ENCODE data around the gene PTPRN2. TPM values are rescaled to one million over a fixed set of nuclear protein-coding genes. Genes with fewer than 3 reads are reported as not detected.
"Not testable (repeated sequence)": the region's sequence is repeated elsewhere in the genome, so short reads cannot be mapped to it uniquely, and the experiment has no call there.

PTPRN2 gene
- polyA plus RNA-seq, 3 donors: 6.8 to 7.9 (median 7.2) TPM

DNA sequence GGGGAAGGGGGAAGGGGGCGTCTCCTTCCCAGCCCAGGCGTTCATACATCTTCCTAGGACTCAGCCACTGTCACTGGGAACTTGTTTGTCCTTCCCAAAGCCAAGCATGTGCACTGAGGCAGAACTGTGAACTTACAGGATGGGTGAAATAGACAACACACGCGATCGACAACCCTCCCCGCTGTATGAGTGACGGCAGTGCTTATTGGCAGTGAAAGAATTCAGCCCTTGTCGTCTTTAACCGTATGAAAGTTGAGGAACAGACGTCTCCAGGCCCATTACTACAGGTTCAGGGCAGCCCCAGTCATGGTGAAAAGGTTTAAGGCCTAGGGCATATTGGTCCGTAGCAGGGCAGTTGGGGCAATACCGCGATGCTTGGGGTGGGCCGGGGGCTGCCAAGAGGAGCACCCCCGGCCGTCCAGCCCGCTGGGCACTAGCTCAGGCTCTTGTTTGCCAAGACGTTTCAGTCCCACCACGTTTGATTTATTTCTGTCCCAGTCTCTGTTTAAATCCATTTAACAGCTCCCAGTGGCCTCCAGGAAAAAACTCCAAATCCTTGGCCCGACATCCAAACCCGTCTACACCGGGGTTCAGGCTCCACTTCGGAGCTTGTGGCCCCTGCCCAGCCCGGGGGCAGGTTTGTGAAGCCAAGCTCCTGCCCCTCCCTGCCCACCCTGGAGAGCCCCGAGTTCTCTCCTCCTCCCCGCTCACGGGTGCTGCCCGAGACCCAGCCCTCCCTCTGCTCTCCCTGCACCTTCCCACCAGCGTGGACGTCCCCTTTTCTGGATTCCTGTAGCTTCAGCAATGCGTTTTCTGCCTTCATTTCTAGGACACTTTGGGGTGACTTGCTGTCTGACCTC, 1091.0 kb downstream of the PTPRN2 start:
- no peak for DNase-seq (ENCODE audit: low read depth in 3 of 3, low spot score in 2 of 3)

DNA sequence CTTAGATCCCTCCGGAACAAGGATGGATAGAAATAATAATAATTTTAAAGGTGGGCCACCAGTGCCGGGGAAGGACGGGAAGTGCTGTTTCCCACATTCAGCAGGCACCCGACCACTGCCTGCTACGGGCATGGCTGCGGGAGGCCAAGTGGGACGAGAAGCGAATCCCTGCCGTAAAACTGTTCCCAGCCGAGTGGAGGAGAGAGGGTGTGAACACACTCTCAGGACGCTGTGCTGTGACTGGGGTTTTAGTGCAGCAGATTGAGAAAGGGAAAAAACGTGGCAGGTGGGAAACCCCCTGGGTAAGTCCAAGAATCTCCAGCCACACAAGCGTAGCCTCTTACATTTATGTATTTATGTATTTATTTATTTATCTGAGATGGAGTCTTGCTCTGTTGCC, 1092.0 kb downstream of the PTPRN2 start:
- DNase-seq (ENCODE audit: low read depth in 3 of 3, low spot score in 2 of 3): no peak

DNA sequence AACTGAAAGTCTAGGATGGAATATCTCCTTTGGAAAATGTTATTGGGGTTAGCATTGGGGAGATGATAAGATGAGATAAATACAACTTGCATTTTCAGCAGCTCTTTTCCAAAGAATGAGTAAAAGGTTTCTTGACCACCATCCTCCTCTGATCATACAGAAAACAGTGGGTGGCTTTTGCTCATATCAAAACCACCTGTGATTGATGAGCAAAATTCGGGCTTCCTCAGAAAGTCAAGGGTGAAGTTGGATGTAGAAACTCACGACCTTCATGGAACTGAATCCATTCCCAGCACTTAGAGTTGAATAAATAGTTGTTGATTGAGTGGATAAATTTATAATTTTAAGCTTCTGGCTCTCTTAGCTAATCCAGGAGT, 1092.5 kb downstream of the PTPRN2 start:
- DNase-seq (ENCODE audit: low read depth in 3 of 3, low spot score in 2 of 3): no peak

DNA sequence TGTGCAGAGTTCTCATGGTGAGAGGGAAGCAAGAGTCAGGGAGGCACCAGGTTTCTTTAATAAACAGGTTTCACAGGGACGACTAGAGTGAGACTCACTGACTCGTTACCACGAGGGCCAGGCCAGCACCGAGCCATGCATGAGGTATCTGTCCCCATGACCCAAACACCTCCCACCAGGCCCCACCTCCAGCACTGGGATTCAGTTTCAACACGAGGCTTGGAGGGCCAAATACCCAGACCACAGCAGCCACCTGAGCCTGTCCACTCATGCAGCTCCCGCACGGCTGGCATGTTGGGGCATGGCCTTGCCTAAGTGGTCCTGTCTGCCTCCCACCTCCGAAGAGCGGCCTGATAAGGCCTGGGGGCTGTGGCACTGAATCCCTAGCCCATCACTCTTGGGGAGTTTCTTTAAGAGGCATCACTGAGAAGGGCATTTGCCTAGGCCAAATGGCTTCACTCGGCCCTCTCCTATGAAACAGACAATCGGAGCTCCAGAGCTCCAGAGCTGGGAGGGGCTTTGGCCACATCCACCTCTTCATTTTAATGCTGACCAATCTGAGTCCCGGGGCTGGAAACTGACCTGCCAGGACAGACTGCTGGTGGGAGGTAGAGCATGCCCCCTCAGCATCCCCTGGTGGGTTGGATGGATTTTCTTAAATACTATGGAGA, 1093.0 kb downstream of the PTPRN2 start:
- DNase-seq (ENCODE audit: low read depth in 3 of 3, low spot score in 2 of 3): no peak

GRCh38 chr7:157493776-157494175, 1093.8 kb downstream of the PTPRN2 start:
- no peak for DNase-seq (ENCODE audit: low read depth in 3 of 3, low spot score in 2 of 3)

DNA sequence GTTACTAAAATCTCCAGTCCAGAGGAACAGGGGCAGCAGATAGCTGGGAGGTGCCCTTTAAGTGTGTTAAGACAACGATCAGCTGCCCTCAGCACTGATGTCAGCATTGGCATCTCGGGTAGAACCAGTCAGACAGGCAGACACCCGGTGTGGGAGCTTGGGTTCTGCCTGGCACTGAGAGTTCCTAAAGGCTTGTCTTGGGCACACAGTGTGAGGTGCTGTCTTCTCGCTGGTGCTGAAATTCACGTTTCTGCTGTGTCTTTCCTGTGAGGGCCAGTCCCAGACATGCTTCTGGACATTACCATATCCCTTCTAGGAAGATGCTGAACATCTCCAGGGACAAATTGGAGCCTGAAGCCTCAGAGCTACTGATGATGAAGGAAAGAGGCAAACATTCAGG, 1094.6 kb downstream of the PTPRN2 start:
- DNase-seq (ENCODE audit: low read depth in 3 of 3, low spot score in 2 of 3): no peak

DNA sequence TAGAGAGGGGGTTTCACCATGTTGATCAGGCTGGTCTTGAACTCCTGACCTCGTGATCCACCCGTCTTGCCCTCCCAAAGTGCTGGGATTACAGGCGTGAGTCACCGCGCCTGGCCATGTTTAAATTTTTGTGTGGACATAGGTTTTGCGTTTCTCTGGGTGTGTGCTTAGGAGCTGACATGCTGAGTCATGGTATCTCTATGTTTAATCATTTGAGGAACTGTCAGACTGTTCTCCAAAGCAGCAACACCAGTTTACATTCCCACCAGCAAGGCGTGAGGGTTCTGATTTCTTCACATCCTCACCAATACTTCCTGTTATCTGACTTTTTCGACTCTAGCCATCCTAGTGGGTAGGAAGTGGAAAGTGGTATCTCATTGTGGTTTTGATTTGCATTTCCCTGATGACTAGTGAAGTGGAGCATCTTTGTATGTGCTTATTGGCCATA, 1097.1 kb downstream of the PTPRN2 start:
- no peak for DNase-seq (ENCODE audit: low read depth in 3 of 3, low spot score in 2 of 3)

GRCh38 chr7:157489870-157490269, 1097.8 kb downstream of the PTPRN2 start:
- not testable (repeated sequence) for DNase-seq (ENCODE audit: low read depth in 3 of 3, low spot score in 2 of 3)

Other genes with a start within 250 kb of the PTPRN2 start
- 10 to 100 TPM; 24.2 to 26.2 (median 25.7) TPM for gene NCAPG2, start 117.0 kb upstream of the PTPRN2 start, polyA plus RNA-seq (ENCODE audit: insufficient read length in 3 of 3)
- gene ESYT2, start 241.7 kb upstream of the PTPRN2 start, polyA plus RNA-seq (ENCODE audit: insufficient read length in 3 of 3): 10 to 100 TPM; 47.1 to 48.0 (median 47.7) TPM

Data from right renal cortex interstitium (tissue), 3 donors.